ENCODE data around the gene FGA. TPM values are rescaled to one million over a fixed set of nuclear protein-coding genes. Genes with fewer than 3 reads are reported as not detected.

The FGA gene
- total RNA-seq, 1 experiment from 2014 or later = 3.9 TPM

DNA sequence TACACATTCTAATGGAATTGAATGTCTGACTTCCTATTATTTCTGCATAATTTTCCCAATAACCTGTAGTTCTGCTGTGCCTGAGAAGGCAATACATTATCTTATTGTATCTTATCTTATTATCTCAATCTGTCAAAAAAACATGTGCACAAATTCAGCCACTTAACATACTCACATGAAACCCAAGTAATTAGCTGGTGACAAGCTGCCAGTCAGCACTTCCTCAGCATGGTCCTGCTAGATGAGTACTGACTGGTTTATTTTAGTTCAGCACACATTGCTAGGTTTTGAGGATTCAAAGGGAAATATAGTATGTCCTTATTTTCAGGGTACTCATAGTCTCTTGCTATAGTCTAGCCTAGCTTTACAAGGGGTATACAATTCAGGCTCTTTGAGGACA lies 39.8 kb upstream of the FGA start:
- no peak overlapping the region for H3K9ac ChIP-seq (ENCODE audit: low read length)
- H3K4me1 ChIP-seq (ENCODE audit: control insufficient read depth in 1 of 2, insufficient read depth in 2 of 2, low read length in 2 of 2) = peaks cover 6 to 18% of the 10 kb centered on the region in 2 experiments; a peak in 3 of 4 replicates
- CTCF ChIA-PET = interaction anchor here (1.1 kb wide), 1 partner anchor 12 kb away, joined by 5 read pairs; no protein-coding TSS in a partner anchor
- no peak overlapping the region for H3K4me2 ChIP-seq (ENCODE audit: low read length)
- H3K27me3 ChIP-seq (ENCODE audit: insufficient read depth, low read length) = no peaks in the 10 kb centered on the region
- H3K9me2 ChIP-seq (ENCODE audit: insufficient read depth) = no peaks in the 10 kb centered on the region
- DNase-seq (ENCODE audit: low read depth, low spot score) (no peak), ATAC-seq (no peak)
- no peaks in the 10 kb centered on the region for H3K79me2 ChIP-seq (ENCODE audit: insufficient read depth, low read length)
- intact Hi-C loops (cut with micrococcal nuclease) = no loop called here
- POLR2A ChIA-PET = no interaction called here
- no peak overlapping the region for H2AFZ ChIP-seq (ENCODE audit: low read depth, low read length, poor library complexity, severe bottlenecking)
- TF ChIP-seq ZNF274 (IDR thresholded peaks at IDR 0.05; ENCODE audit: low read depth, low read length) (no peak), TCF7L2 (IDR thresholded peaks at IDR 0.05; ENCODE audit: borderline replicate concordance, extremely low read depth, insufficient read depth, insufficient read length) (no peak), EZH2 (IDR thresholded peaks at IDR 0.05) (no peak), EGR1 (IDR thresholded peaks at IDR 0.05; ENCODE audit: low read depth) (no peak), ELF1 (IDR thresholded peaks at IDR 0.05; ENCODE audit: borderline replicate concordance, low read depth) (no peak), POLR2A (IDR thresholded peaks at IDR 0.05; ENCODE audit: borderline replicate concordance, extremely low read depth, insufficient read depth, insufficient read length) (no peak)
- TF ChIP-seq, protein P1, sequence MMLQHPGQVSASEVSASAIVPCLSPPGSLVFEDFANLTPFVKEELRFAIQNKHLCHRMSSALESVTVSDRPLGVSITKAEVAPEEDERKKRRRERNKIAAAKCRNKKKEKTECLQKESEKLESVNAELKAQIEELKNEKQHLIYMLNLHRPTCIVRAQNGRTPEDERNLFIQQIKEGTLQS (IDR thresholded peaks at IDR 0.05) = no peak
- TF ChIP-seq, protein P2, sequence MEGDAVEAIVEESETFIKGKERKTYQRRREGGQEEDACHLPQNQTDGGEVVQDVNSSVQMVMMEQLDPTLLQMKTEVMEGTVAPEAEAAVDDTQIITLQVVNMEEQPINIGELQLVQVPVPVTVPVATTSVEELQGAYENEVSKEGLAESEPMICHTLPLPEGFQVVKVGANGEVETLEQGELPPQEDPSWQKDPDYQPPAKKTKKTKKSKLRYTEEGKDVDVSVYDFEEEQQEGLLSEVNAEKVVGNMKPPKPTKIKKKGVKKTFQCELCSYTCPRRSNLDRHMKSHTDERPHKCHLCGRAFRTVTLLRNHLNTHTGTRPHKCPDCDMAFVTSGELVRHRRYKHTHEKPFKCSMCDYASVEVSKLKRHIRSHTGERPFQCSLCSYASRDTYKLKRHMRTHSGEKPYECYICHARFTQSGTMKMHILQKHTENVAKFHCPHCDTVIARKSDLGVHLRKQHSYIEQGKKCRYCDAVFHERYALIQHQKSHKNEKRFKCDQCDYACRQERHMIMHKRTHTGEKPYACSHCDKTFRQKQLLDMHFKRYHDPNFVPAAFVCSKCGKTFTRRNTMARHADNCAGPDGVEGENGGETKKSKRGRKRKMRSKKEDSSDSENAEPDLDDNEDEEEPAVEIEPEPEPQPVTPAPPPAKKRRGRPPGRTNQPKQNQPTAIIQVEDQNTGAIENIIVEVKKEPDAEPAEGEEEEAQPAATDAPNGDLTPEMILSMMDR (IDR thresholded peaks at IDR 0.05 in 2 of 3, conservative IDR thresholded peaks at IDR 0.05 in 1 of 3; ENCODE audit: borderline replicate concordance in 1 of 3, insufficient read depth in 1 of 3, low read depth in 2 of 3, low read length in 2 of 3) = no peak
- TF ChIP-seq, protein P3, sequence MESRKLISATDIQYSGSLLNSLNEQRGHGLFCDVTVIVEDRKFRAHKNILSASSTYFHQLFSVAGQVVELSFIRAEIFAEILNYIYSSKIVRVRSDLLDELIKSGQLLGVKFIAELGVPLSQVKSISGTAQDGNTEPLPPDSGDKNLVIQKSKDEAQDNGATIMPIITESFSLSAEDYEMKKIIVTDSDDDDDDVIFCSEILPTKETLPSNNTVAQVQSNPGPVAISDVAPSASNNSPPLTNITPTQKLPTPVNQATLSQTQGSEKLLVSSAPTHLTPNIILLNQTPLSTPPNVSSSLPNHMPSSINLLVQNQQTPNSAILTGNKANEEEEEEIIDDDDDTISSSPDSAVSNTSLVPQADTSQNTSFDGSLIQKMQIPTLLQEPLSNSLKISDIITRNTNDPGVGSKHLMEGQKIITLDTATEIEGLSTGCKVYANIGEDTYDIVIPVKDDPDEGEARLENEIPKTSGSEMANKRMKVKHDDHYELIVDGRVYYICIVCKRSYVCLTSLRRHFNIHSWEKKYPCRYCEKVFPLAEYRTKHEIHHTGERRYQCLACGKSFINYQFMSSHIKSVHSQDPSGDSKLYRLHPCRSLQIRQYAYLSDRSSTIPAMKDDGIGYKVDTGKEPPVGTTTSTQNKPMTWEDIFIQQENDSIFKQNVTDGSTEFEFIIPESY (IDR thresholded peaks at IDR 0.05; ENCODE audit: extremely low read depth, insufficient replicate concordance, low read length) = no peak
- TF ChIP-seq, protein P4, sequence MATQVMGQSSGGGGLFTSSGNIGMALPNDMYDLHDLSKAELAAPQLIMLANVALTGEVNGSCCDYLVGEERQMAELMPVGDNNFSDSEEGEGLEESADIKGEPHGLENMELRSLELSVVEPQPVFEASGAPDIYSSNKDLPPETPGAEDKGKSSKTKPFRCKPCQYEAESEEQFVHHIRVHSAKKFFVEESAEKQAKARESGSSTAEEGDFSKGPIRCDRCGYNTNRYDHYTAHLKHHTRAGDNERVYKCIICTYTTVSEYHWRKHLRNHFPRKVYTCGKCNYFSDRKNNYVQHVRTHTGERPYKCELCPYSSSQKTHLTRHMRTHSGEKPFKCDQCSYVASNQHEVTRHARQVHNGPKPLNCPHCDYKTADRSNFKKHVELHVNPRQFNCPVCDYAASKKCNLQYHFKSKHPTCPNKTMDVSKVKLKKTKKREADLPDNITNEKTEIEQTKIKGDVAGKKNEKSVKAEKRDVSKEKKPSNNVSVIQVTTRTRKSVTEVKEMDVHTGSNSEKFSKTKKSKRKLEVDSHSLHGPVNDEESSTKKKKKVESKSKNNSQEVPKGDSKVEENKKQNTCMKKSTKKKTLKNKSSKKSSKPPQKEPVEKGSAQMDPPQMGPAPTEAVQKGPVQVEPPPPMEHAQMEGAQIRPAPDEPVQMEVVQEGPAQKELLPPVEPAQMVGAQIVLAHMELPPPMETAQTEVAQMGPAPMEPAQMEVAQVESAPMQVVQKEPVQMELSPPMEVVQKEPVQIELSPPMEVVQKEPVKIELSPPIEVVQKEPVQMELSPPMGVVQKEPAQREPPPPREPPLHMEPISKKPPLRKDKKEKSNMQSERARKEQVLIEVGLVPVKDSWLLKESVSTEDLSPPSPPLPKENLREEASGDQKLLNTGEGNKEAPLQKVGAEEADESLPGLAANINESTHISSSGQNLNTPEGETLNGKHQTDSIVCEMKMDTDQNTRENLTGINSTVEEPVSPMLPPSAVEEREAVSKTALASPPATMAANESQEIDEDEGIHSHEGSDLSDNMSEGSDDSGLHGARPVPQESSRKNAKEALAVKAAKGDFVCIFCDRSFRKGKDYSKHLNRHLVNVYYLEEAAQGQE (IDR thresholded peaks at IDR 0.05; ENCODE audit: low read depth) = no peak
- RAD21 ChIA-PET (ENCODE audit: low non-redundant PET in 1 of 2, low total read pairs in 2 of 2, uncharacterized antibody in 2 of 2, unreplicated experiment in 2 of 2) = no interaction called here
- H3K27ac ChIP-seq (ENCODE audit: low read depth, low read length) = no peak overlapping the region
- H3K9me3 ChIP-seq (ENCODE audit: control insufficient read depth in 1 of 2, insufficient read depth in 1 of 2, low read depth in 1 of 2, low read length in 2 of 2) = no peaks in the 10 kb centered on the region
- H3K36me3 ChIP-seq (ENCODE audit: control insufficient read depth in 1 of 2, insufficient read depth in 2 of 2, low read length in 2 of 2) = no peaks in the 10 kb centered on the region
- no peaks in the 10 kb centered on the region for H4K20me1 ChIP-seq (ENCODE audit: insufficient read depth)
- BruUV-seq (replicated peaks) = no TSS peak
- H3K4me3 ChIP-seq (replicated peaks in 1 of 2; ENCODE audit: low read depth in 1 of 2, low read length in 2 of 2) = no peak overlapping the region
